Stimulated activated naive CD4-positive, alpha-beta T cell (primary cell): Measurements from ENCODE around the gene DBF4.
"Not testable (repeated sequence)": the region's sequence is repeated elsewhere in the genome, so short reads cannot be mapped to it uniquely, and the experiment has no call there.

ENCODE experiments used
- DNase-seq, 6 experiments: peaks; one replicate each; lab custom pipeline; 2025; lab: John Stamatoyannopoulos, UW

Gene DBF4, protein sequence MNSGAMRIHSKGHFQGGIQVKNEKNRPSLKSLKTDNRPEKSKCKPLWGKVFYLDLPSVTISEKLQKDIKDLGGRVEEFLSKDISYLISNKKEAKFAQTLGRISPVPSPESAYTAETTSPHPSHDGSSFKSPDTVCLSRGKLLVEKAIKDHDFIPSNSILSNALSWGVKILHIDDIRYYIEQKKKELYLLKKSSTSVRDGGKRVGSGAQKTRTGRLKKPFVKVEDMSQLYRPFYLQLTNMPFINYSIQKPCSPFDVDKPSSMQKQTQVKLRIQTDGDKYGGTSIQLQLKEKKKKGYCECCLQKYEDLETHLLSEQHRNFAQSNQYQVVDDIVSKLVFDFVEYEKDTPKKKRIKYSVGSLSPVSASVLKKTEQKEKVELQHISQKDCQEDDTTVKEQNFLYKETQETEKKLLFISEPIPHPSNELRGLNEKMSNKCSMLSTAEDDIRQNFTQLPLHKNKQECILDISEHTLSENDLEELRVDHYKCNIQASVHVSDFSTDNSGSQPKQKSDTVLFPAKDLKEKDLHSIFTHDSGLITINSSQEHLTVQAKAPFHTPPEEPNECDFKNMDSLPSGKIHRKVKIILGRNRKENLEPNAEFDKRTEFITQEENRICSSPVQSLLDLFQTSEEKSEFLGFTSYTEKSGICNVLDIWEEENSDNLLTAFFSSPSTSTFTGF

DNA sequence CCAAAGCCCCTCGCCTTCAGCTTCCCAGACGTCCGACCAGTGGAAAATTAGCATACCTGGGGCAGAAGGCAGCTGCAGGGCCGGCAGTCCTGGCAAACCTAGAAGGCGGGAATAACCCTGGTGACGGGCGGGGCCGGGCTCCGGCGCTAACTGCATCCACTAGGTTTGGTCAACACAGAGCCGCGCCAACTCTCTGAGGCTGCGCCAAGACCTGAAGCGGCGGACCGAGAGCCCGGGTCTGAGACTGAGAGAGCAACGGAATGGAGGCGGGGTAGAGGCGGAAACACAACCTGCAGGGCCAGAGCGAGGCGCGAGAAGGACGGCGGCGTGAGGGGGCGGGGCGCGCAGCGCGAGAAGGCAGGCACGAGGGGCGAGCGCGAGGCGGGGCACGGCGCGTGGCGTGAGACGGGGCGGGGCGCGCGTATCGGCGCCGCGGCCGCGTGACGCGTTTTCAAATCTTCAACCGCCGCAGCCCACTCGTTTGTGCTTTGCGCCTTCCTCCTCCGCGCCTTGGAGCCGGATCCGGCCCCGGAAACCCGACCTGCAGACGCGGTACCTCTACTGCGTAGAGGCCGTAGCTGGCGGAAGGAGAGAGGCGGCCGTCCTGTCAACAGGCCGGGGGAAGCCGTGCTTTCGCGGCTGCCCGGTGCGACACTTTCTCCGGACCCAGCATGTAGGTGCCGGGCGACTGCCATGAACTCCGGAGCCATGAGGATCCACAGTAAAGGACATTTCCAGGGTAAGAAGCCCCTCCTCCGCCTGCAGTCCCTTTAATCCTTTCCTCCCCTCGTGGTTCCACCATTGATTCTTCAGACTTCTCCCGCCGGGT lies at the start of gene DBF4, which contains the start of gene SLC25A40:
TSS of gene DBF4 (plus strand) at position 454 of the 829 bp plus-strand sequence. CDS start at position 694, 240 bp downstream.
TSS of gene SLC25A40 (minus strand) at position 321 of the 829 bp plus-strand sequence. CDS start 17,633 bp downstream, outside the sequence.
- peak; percentile 84 to 96 (median 91) for DNase-seq

DNA sequence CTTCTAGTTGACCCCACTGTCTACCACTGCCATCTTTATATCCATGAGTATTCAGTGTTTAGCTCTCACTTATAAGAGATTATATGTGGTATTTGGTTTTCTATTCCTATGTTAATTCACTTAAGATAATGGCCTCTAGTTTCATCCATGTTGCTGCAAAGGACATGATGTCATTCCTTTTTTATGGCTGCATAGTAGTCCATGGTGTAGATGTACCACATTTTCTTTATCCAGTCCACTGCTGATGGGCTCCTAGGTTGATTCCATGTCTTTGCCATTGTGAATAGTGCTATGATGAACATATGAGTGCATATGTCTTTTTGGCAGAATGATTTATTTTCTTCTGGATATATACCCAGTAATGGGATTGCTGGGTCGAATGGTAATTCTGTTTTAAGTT lies 47.9 kb upstream of the DBF4 start:
- not testable (repeated sequence) for DNase-seq

DNA sequence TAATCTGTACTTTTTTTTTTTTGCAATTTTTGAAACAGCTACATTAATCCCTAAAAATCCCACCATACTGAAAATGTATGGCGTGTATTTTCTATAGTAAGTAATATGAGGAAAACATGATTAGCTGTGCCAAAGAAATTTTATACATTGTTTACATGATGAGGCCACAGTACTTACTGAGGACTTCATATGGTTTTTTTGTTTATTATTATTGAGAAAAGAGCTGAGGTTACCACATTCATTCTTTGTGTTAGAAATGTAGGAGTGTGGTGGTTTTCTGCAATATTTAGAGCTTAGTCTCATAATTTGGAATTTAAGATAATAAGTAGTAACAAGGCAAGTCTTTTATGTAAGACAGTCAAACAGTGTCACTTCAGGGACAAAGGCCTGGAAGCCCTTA lies 45.2 kb upstream of the DBF4 start:
- no peak for DNase-seq

DNA sequence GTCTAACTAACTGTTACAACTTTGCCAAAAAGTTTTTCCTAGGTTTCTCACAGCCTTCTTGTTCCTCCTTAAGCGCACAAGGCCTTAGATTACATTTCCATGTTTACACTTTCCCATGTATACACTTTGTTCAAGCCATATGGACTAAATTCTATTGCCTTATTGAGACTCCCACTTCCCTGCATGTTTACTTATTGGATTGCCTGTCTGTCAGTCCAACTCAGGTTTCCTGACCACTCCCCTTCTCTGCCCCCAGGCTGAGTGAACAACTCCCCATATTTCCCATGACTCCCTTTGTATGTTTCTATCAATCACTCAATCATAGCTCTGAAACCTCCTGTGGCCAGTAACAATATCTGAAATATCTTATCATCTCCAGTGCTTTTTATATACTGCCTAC lies 43.2 kb upstream of the DBF4 start:
- DNase-seq: no peak

DNA sequence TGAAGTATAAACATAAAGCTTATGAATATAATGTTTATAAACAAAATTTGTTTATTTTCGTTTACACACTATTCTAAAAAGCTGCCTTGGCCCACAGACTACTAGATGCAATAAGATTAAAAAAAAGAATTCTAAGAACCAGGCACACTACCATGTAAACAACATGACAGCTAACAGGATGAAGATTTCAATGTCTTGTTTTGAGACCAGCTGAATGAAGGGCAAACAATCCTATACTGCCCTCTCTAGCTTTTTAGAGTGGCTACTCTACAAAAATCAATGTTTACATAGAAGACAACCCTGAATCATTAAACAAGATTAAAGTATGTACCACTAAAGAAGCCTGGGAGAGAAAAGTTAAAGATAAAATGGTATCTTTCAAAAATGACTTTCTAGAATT lies 38.7 kb upstream of the DBF4 start:
- no peak for DNase-seq

DNA sequence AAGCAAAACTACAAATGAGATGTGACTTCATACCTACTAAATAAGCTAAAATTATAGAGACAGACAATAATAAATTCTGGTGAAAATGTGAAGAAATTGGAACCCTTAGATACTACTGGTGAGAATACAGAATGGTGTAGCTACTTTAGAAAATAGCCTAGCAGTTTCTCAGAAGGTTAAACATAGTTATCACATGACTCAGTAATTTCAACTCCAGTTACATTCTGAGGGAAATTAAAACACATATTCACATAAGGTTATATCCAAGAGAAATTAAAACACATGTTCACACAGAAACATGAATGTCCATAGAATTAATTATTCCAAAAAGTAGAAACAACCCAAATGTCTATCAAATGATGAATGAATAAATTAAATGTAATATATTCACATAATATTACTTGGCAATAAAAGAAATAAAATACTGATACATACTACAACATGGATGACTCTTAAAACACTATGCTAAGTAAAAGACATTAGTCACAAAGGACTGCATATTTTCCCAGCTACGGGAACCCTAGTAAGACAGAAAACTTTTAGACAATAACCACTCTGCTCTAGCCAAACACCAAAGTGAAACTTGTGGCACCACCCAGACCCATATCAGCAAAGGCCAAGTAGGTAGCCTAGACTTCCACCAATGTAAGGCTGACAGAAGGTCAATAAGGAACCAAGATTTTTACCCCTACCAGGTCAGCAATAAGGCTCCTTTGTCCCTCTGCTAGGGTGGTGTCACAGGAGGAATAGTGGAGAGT lies 25.3 kb upstream of the DBF4 start:
- DNase-seq: no peak

DNA sequence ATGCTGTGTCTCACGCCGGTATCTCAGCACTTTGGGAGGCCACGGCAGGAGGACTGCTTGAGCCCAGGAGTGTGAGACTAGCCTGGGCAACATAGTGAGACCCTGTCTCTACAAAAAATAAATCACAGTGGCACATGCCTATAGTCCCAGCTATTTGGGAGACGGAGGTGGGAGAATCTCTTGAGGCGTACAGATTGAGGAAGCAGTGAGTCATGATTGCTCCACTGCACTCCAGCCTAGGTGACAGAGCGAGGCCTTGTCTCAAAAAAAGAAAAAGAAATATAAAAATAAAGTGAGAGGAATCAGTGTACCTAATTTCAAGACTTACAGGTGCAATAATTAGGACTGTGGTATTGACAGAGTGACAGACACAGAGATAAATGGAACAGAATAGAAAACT lies 24.0 kb upstream of the DBF4 start:
- no peak for DNase-seq

DNA sequence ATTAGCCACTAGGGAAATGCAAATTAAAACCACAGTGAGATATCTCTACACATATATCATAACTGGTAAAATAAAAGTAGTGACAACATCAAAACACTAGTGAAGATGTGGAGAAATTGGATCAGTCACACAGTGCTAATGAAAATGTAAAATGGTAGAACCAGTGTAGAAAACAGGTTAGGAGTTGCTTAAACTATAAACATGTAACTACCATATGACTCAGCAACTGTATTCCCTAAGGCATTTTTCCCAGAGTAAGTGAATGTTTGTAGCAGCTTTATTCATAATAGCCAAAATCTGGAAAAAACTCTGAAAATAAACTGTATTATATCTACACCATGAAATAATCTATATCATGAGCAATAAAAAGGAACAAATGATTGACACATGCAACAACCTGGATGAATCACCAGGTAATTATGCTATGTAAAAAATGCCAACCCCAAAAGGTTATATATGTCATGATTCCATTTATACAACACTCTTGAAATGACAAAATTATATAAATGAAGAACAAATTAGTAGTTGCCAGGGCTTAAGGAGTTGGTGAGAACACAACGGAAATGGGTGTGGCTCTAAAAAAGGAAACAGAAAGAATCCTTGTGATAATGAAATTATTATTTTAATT lies 22.9 kb upstream of the DBF4 start:
- DNase-seq: no peak

DNA sequence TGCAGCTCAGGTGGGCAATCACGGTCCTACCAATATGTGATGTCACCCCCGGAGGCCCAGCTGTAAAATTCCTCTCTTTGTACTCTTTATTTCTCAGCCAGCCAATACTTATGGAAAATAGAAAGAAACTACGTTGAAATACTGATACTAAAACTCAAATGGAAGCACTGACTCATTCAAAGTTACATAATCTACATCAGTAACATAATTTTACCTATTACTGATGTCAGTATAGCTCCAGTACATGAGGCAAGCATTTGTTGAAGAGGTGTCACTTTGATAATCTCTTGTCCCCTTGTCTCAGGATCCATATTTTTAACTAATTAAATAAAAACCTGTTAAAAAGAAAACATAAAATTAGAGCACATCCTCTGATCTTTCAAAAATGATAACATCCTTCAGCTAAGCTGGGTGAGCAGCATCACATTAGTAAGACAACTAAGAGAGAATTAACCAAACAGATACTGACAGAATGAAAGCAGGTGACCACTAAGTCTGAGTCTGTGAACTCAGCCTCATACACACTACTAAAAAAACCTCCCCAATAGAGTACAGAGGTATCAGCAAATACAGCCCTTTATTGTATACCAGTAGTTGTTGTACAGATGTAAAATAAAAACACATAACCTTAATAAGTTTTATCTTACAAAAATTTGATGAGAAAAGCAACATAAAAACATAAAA lies 17.7 kb upstream of the DBF4 start:
- DNase-seq: no peak

DNA sequence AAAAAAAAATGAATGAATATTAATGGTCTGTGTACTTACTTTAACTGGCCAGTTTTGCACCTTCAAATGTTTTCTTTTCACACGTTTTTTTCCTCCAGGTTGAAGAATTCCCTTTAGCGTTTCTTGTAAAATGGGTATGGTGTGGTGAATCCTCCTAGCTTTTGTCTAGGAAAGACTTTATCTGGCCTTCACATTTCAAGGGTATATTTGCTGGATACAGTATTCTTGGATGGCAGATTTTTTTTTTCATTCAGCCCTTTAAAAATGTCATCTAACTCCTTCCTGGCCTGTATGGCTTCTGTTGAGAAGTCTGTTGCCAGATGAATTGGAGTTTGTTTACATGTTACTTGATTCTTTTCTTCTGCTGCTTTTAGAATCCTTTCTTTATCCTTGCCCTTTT lies 10.2 kb upstream of the DBF4 start:
- DNase-seq: no peak

DNA sequence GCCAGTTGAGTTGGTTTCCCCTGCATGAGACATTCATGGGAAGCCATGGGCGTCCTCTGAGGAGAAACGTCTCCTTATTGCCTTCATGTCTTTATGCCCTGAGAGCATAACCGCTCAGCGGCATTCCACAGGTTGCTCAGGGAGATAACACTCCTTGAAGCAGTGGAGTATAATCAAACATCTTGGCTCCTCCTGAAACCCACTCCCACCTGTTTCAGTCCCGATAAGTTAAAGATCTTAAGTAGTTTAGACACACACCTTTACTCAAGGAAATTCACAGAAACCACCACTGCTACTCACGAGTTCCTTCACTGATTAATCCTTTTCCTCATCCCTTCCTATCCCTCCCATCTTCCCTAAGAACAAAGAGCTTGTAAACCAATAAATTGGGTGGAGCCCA lies 9.8 kb upstream of the DBF4 start:
- DNase-seq: not testable (repeated sequence)

DNA sequence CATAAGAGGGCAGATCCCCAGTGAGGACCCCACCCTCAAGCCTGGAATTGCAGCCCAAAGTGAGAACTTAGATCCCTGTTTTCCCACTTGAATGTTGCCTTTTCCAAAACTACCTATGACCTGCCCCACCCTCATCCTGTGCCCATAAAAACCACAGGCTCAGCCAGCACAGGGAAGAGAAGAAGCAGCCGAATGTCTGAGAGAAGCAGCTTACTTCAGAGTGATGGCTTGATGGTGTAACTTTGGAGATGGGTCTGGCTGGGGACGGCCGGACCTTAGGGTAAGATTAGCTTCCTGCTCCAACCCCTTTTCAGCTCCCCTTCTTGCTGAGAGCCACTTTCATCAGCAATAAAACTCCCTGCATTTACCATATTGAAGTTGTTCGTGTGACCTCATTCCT lies 5.8 kb upstream of the DBF4 start:
- no peak for DNase-seq

DNA sequence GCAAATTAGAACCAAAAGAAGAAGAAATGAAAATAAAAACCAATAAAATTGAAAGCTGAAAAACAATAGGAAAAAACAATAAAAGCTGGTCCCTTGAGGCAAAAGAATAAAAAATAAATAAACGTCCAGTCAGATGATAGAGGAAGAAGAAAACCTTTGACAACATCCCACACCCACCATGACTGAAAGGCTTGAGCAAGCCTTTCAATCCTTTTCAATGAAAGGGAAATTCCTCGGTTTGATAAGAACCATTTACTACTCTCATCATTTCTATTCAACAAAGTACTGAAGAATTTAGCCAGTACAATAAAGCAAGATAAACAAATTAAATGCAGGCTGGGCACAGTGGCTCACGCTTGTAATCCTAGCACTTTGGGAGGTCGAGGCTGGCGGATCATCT lies 3.9 kb upstream of the DBF4 start:
- DNase-seq: no peak

DNA sequence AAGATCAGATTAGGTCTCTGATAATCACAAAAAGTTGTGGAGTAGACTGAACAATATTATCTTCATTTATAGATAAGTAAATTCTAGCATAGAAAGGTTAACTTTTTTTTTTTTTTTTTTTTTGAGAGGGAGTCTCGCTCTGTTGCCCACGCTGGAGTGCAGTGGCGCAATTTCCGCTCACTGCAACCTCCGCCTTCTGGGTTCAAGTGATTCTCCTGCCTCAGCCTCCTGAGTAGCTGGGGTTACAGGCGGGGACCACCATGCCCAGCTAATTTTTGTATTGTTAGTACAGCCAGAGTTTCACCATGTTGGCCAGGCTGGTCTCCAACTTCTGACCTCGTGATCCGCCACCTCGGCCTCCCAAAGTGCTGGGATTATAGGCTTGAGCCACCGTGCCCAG lies 3.0 kb upstream of the DBF4 start:
- DNase-seq: not testable (repeated sequence)

DNA sequence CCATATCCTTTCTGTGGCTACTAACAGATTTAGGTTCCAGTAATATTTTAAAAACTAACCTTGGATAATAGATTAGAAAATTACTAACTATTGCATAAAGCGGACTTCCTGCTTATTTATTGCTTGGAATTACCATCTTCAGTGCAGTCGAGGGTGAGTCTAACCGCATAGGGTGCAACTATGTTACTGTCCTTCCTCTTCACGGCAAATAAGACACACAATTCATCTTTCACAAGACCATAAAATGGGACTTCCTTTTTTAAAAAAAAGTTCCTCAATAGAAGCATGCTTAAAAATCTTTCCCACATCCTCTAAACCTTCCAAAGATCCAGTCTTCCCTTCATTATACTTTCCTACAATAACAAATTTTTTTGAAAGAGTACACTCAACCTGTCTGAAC lies 2.2 kb upstream of the DBF4 start:
- no peak for DNase-seq

DNA sequence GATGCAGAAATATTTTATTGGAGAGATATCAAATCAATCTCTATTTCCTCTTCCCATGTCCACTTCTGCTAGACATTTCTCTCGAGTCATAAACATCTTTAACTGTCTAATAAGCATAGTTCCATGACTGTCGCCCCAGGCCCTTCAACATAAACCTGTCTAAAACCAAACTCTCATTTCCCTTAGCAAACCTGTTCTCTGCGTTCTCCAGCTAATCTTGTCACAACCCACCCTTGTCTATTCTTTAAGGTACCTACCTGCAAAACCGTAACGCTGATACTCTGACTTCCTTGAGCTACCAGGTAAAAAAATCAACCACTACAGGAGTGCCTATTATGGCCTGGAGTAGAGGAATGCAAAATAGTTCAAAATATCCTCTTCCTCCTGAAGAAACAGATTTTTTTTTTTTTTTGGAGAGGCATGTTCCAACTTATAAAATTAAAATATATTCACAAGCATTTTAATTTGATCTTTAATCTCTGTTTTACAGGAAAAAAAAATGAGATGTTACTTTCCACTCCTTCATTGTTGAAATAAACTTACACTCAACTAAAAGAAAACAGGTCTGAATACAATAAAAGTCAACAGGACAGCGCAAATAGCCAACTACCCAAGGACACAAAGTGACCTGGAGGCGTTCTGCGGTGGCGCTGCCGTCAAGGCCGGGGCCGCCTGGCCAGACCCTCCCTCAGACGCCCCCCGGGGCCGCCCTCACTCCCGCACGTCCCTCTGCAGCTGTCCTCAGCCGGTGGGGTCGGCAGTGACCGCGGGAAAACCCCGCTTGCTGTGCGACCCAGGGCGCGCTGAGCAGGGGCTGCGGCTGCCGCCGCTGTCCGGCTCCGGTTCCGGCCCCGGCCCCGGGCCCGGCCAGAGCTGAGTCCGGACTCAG lies 898 bp upstream of the DBF4 start:
- DNase-seq: peak in 3 of 6 experiments; percentile 16 to 35 (median 18)

DNA sequence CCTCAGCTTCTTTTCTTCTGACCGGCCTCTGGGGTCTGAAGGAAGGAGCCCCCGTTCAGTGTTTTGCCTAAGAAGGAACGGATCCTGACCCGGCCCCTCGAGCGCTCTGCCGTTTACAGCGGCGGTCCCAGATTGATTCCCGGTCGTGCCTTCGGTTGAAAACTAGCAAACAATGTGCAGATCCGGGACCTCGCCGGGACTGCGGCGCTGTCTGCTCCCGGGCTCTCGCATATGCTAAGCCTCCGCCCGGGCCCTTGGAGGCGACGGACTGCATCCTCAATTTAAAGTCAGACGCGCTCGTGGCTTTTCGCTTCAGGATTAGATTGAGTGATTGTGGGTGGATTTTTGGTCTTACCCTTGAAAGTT lies 559 bp downstream of the DBF4 start:
- peak in 3 of 6 experiments; percentile 18 to 29 (median 25) for DNase-seq

DNA sequence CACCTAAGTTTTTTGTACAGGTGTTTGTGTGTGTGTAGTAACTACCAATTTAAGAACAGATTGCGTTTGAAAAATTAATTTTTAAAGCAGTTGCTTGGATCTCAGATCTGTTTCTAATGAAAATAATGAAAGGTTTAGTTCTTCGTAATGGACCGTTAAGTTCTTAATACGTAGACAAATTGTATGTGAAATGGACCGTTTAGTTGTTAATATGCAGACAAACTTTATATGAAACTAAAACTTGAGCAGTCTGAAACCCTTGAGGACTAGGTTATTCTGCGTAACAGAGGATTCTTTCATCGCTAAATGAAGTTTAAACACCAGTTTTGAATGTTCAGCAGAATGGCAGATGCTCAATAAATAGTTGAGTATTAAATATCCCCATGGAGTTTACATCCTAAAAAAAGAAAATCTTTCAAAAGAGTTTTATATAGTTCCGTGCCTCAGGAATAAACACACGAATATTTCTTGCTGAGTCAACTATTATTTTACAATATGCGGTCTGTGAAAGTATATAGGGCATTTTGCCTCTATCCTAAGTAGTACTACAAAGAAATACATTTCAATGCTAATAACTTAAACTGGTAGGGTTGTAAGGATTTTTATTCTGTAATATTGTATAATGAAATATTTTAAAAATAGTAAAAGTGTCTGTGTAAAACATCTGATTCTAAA lies 1.2 kb downstream of the DBF4 start:
- no peak for DNase-seq

DNA sequence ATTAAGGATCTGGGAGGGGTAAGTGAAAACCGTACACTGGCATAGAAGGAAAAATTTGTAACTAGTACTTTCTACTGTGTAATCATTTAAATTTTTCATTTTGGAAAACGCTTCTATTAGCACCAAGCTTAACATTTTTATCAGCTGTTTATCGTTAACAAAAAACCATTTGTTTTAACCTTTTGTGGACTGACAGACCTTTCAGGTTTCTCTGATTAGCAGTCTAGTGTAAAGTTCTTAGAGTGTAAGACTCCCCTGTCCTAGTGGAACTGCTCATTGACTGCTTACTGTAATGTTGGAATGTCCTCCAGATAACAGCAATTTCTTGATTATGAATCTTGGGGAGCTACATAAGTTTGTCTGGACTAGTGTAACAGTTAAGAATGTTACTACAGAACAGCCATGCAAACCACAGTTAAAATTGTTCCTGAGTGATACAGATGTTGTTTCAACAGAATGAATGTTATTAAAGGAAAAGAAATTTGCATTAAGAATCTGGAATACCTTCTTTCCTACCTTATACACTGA lies 2.0 kb downstream of the DBF4 start:
- no peak for DNase-seq
